Superior temporal gyrus (tissue), 1 donor: ENCODE measurements around the gene THOC5.
"Not testable (repeated sequence)": the region's sequence is repeated elsewhere in the genome, so short reads cannot be mapped to it uniquely, and the experiment has no call there.

Experiments used
- DNase-seq: peaks from one replicate; pipeline ENCODE4 v3.0.0-alpha.2; 2016; ENCODE audit errors: extremely low spot score

The THOC5 gene

GRCh38 chr22:29510542-29510941 lies 43.0 kb downstream of the THOC5 start:
- DNase-seq = no peak

- DNase-seq = no peak
Observed at GRCh38 chr22:29509815-29510214, 43.7 kb downstream of the THOC5 start.

- DNase-seq = no peak
Observed at GRCh38 chr22:29509298-29509697, 44.3 kb downstream of the THOC5 start.

- DNase-seq = peak; percentile 59
Observed at GRCh38 chr22:29503811-29504372, 49.7 kb downstream of the THOC5 start.

- no peak for DNase-seq
Observed at GRCh38 chr22:29499852-29500251, 53.7 kb downstream of the THOC5 start.

GRCh38 chr22:29493636-29494035 lies 59.9 kb downstream of the THOC5 start:
- no peak for DNase-seq

GRCh38 chr22:29491012-29491411 lies 62.5 kb downstream of the THOC5 start:
- DNase-seq = no peak

- not testable (repeated sequence) for DNase-seq
Observed at GRCh38 chr22:29489127-29489780, 64.3 kb downstream of the THOC5 start.

GRCh38 chr22:29487426-29487986 lies 66.1 kb downstream of the THOC5 start:
- DNase-seq = no peak

- no peak for DNase-seq
Observed at GRCh38 chr22:29485448-29485847, 68.1 kb downstream of the THOC5 start.

- no peak for DNase-seq
Observed at GRCh38 chr22:29484642-29485041, 68.9 kb downstream of the THOC5 start.

GRCh38 chr22:29483254-29483653 lies 70.3 kb downstream of the THOC5 start:
- no peak for DNase-seq

GRCh38 chr22:29482726-29483125 lies 70.8 kb downstream of the THOC5 start:
- DNase-seq = no peak

GRCh38 chr22:29482253-29482652 lies 71.3 kb downstream of the THOC5 start:
- DNase-seq = no peak

GRCh38 chr22:29481265-29482000 lies 72.1 kb downstream of the THOC5 start:
- DNase-seq = no peak

- no peak for DNase-seq
Observed at GRCh38 chr22:29480512-29481264, 72.9 kb downstream of the THOC5 start.

GRCh38 chr22:29480262-29480511 lies 73.4 kb downstream of the THOC5 start:
- no peak for DNase-seq

- no peak for DNase-seq
Observed at GRCh38 chr22:29479417-29480261, 73.9 kb downstream of the THOC5 start, which contains the start of gene NEFH. Gene NEFH (plus strand): TSS chr22:29480218. CDS start chr22:29480263, 45 bp downstream.

- DNase-seq = no peak
Observed at GRCh38 chr22:29478326-29479276, 75.0 kb downstream of the THOC5 start.

- no peak for DNase-seq
Observed at GRCh38 chr22:29477723-29478318, 75.7 kb downstream of the THOC5 start.
